ACC112 (cell line): ENCODE measurements around the gene RAP1GAP2.
"Not testable (repeated sequence)": the region's sequence is repeated elsewhere in the genome, so short reads cannot be mapped to it uniquely, and the experiment has no call there.

Experiments used
- H2AFZ ChIP-seq: fragments of 200-600 bp; sonication (generic); one replicate; pipeline ENCODE4 v1.6.0; 2017; ENCODE audit warnings: antibody characterized with exemption, low read length; ENCODE audit not compliant: unreplicated experiment
- H3K27ac ChIP-seq: fragments of 200-600 bp; sonication (generic); 2 replicates; pipeline ENCODE4 v1.5.1; 2014; ENCODE audit warnings: low read depth, mild to moderate bottlenecking, antibody characterized with exemption, low read length, moderate library complexity
- H3K27me3 ChIP-seq: fragments of 200-600 bp; sonication (generic); 2 replicates; pipeline ENCODE4 v1.6.1; 2014; ENCODE audit warnings: mild to moderate bottlenecking, antibody characterized with exemption, low read length, moderate library complexity, mixed read lengths; ENCODE audit not compliant: insufficient read depth
- H3K36me3 ChIP-seq: fragments of 200-600 bp; sonication (generic); 2 replicates; pipeline ENCODE4 v1.6.1; 2016; ENCODE audit warnings: mild to moderate bottlenecking, antibody characterized with exemption, low read length, moderate library complexity, mixed read lengths; ENCODE audit not compliant: insufficient read depth
- H3K4me1 ChIP-seq: fragments of 200-600 bp; sonication (generic); one replicate; pipeline ENCODE4 v1.6.1; 2016; ENCODE audit warnings: low read length, mixed read lengths; ENCODE audit not compliant: insufficient read depth, unreplicated experiment, control insufficient read depth
- H3K4me3 ChIP-seq: fragments of 200-600 bp; sonication (generic); 2 replicates; pipeline ENCODE4 v1.5.1; 2014; ENCODE audit warnings: mild to moderate bottlenecking, low read depth, low read length
- H3K79me2 ChIP-seq: fragments of 200-600 bp; sonication (generic); one replicate; pipeline ENCODE4 v1.6.0; 2016; ENCODE audit warnings: low read length; ENCODE audit not compliant: control insufficient read depth, unreplicated experiment, insufficient read depth

RAP1GAP2 gene

DNA sequence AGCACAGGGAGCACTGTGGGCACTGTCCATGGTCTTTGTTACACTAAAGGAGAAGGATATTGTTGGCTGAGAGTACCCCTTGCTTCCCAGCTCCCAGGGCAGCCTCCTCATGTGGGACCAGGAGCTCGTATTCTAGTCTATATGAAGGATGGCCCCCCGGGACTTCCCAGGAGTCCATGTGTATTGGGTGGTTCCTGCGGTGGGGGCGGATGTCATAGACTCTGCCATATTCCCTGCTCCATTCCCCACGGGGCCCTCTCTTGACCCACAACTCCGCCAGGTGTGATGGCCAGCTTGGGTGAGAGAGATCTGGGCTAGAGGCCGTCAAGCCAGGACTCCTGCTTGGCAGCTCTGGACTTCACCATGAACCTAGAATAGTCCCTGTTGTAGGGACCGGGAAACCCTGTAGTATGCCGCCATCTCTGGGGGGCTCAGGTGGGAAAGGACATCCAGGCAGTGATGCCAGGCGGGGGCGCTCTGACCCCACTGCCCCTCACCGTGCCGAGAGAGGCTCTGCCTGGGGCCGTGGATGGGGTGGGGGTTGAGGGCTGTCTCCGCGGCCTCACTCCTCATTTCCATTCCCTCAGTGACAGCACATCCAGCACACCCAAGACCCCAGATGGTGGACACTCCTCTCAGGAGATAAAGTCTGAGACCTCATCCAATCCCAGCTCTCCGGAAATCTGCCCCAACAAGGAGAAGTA is 229.3 kb downstream of the RAP1GAP2 start:
- Histone ChIP-seq H2AFZ (no peak overlapping the region), H3K4me3 (no peak overlapping the region), H3K27me3 (no peaks in the 10 kb centered on the region), H3K27ac (no peak overlapping the region), H3K36me3 (peaks cover 34% of the 10 kb centered on the region), H3K79me2 (no peaks in the 10 kb centered on the region), H3K4me1 (peaks cover 10% of the 10 kb centered on the region)

DNA sequence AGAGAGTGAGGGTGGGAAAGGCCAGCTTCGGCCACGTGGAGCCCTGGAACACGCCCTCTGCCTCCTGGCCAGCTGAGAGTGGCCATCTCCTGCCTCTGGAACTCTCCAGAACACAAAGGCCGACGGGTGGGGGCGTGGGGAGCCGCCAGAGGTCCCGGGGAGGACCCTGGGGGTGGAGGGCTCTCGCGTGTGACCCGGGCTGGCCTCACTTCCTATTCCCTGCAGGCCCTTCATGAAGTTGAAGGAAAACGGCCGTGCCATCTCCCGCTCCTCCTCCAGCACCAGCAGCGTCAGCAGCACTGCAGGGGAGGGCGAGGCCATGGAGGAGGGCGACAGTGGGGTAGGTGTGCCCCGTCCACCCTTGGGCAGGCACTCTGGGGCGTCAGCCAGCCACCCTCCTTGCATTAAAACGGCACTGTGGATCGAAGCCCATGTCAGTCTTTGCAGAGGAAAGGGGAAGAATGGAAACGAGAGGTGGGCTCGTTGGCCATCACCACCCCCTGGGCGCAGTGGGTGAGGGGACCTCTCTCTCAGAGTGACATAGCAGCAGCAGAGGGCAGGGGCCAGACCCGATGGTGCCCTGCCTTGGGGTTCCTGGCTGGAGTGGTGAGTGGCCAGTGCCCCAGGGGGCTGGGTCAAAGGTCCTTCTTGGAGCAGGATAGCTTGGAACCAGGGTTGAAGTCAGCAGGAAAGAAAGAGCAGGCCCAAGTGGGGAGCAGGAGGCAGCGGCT is 230.1 kb downstream of the RAP1GAP2 start:
- H3K36me3 ChIP-seq = peaks cover 28% of the 10 kb centered on the region
- no peak overlapping the region for H3K27ac ChIP-seq
- peaks cover 12% of the 10 kb centered on the region for H3K4me1 ChIP-seq

DNA sequence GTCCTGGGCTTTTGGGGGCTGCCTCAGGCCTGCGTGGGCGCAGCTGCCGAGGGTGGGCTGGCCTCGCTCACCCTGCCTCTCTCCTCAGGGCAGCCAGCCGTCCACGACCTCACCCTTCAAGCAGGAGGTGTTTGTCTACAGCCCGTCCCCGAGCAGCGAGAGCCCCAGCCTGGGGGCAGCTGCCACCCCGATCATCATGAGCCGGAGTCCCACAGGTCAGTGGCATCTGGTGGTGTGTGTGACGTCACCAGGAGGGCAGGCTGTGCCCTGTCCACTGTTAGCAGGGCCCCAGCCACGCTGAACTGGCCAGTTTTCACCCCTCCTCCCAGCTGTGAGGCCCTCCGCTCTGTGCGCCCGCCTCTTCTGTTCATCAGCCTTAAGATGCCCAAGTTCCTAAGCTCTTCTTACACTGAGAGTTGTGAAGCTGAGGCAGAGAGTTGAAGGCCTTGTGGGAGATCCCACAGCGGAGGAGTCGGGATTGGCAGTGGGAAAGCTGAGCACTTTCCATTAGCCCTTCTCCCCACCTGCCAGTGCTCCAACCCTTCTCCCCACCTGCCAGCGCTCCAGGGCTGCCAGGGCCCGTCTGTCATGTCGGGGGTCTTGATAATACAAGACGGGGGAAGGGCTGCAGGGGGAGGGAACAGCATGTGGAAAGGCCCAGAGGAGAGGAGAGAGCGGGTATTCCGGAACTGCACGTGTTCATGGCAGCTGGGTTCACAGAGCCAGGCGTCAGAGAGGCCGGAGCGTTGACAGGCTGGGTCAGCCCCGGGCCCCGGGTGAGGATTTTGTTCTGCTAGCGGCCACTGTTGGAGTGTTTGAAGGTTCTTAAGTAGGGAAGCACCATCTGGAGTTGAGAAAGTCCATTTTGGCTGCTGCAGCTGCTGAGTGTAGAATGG is 230.9 kb downstream of the RAP1GAP2 start:
- Histone ChIP-seq H3K79me2 (no peaks in the 10 kb centered on the region), H3K27me3 (no peaks in the 10 kb centered on the region), H3K27ac (no peak overlapping the region), H2AFZ (no peak overlapping the region), H3K4me1 (peaks cover 12% of the 10 kb centered on the region), H3K36me3 (peaks cover 21% of the 10 kb centered on the region), H3K4me3 (no peak overlapping the region)

More for the DNA sequence above, 230.1 kb downstream of the RAP1GAP2 start:
- Histone ChIP-seq H3K4me3 (no peak overlapping the region), H2AFZ (no peak overlapping the region), H3K27me3 (no peaks in the 10 kb centered on the region), H3K79me2 (no peaks in the 10 kb centered on the region)

DNA sequence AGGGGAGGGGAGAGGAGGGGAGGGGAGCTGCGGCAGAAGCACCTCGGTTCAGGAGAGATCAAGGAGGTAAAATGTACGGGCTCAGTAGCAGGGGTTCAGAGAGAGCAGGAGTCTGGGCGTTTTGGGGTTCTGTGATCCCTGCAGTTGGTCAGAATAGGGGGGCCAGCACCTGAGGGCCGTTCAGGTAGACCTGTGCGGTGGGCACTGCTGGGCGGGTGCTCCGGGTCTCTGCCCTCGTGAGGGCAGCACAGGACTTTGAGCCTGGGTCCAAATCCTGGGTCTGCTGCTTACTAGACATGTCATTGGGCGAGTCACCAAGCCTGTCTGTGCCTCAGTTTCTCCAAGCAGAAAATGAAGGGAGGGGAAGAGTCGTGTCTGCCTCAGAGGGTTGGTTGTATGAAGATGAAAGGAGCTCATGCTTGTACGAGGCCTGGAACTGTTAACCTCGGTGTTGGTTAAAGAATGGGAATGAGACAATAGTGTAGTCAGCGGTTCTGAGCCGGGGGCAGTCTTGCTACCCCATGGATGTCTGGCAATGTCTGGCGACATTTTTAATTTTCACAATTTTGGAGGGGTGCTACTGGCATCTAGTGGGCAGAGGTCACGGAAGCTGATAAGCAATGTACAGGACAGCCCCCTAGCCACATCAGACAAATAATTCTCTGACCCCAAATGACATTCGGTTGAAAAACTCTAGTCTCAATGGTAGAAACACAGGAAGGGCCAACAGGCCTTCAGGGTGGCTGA is 231.7 kb downstream of the RAP1GAP2 start:
- Histone ChIP-seq H3K27me3 (no peaks in the 10 kb centered on the region), H2AFZ (no peak overlapping the region), H3K27ac (no peak overlapping the region), H3K4me3 (no peak overlapping the region), H3K4me1 (peaks cover 12% of the 10 kb centered on the region), H3K36me3 (peaks cover 13% of the 10 kb centered on the region), H3K79me2 (no peaks in the 10 kb centered on the region)

DNA sequence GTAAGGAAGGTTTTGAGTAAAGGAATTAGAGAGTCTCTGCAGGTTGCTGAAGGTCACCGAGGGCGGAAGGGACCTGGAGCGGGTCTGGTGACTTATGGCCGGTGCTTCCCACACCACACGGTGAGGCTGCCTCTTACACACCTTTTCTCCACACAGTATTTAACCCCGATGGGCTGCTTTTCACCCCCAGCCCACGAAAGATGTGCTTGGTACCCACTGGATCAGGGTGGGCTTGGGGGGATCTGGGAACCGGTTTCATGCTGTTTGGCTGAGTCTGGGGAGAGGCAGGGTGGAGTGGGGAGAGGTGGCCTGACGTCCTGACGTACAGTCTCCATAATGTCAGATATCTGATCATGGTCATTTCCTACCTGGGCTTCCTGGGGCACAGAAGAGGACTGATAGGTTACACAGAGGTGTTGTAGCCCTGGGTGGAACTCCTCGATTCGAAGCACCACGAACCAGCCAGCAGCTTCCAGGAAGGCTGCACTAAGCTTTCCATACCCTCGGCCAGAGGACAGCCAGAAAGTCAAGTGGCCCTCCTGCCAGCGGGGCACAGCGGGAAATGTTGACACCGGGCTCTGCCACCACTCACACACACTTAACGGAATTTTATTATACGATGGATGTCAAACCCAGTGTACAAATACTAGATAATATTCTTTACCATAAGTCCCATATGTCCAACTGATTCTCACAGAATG is 233.1 kb downstream of the RAP1GAP2 start:
- 0 out of 2 replicates have a peak, but pooled peaks cover 8% of the 10 kb centered on the region for H3K36me3 ChIP-seq
- no peak overlapping the region for H3K4me3 ChIP-seq
- H3K27me3 ChIP-seq = no peaks in the 10 kb centered on the region
- H2AFZ ChIP-seq = no peak overlapping the region
- H3K4me1 ChIP-seq = peaks cover 12% of the 10 kb centered on the region
- H3K27ac ChIP-seq = peak overlapping the region; percentile 58
- H3K79me2 ChIP-seq = no peaks in the 10 kb centered on the region

DNA sequence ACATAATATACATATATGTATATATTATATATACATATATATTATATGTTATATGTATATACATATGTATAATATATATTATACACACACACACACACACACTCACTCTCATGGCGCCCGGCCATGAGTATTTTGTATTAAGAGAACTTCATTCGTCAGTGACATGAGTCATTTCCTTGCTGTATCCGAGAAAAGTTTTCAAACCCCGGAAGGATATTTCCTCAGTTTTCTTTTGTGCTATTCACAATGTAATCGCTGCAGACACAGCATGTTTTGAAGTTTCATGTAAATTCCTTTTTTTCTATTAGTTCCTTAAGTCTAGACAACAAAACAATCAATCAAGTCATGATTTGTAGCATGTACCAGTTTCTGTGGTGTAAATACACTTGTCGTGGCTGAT is 233.9 kb downstream of the RAP1GAP2 start:
- Histone ChIP-seq H3K4me3 (no peak overlapping the region), H3K27me3 (no peaks in the 10 kb centered on the region), H2AFZ (peak overlapping the region; percentile 65), H3K79me2 (no peaks in the 10 kb centered on the region), H3K4me1 (peaks cover 12% of the 10 kb centered on the region), H3K27ac (peak overlapping the region; percentile 84), H3K36me3 (0 out of 2 replicates have a peak, but pooled peaks cover 4% of the 10 kb centered on the region)

DNA sequence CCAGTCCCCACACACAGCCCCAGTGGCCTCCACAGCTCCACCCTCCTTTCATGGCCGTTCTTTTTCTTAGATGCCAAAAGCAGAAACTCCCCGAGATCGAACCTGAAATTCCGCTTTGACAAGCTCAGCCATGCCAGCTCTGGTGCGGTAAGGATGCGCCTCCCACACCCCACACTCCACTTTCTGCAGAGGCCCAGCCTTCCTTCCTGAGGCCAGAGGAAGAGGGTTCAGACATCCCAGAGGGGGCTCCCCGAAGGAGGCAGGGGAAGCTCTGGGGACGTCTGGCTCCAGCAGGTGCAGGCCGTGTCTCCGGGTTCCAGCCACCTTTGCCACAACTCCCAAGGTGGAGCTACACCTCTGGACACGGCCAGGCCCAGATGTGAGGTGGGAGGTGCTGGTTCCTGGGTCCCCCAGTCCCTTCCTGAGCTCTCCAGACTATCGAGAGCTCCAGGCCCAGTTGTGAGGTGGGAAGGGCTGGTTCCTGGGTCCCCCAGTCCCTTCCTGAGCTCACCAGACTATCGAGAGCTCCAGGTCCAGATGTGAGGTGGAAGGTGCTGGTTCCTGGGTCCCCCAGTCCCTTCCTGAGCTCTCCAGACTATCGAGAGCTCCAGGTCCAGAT is 234.7 kb downstream of the RAP1GAP2 start:
- not testable (repeated sequence) for H3K4me3 ChIP-seq, H3K79me2 ChIP-seq, H3K36me3 ChIP-seq, H3K27me3 ChIP-seq, H2AFZ ChIP-seq
- Histone ChIP-seq H3K27ac (peak overlapping the region; percentile 84), H3K4me1 (peaks cover 12% of the 10 kb centered on the region)

DNA sequence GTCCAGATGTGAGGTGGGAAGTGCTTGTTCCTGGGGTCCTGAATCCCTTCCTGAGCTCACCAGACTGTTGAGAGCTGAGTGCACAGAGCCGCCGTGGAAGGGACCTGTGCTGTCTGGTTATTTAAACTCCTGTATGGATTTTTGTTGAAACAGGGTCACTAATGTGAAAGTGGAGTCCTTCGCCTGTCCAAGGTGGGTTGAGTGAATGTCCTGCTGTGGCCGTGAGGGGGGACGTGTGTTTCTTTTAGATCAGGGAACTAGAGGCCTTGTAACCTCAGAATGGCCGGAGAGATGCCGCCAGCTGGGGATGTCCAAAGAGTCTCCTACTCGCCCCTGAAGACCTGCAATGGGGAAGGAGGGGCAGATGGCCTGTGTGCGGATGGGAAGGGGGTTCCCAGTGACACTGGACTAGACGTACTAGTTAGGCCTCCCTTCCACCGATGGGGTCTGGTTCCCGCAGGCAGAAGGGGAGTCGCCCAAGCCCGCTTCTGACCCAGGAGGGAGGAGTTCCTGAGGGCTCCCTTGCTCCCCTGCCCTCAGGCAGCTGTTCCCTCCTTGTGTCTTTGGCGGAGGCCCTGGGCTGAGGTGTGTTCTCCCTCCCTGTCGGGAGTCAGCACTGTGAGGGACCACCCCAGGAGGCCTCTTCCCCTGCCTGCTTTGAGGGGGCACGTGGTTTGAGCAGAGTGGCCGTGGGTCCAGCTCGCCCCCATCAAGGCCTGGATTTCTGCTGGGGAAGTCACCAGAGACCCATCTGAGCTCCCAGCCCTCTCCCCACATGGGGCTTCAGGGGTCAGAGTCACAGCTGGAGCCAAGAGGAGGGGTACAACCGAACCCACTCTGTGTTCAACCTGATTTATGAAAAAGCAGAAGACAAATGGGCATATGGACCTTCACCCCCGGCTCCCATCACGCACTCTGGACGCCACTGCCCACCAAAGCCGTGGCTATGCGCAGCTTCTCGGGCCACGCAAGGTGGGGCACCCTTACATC is 236.3 kb downstream of the RAP1GAP2 start:
- H3K36me3 ChIP-seq = 0 out of 2 replicates have a peak, but pooled peaks cover 4% of the 10 kb centered on the region
- H3K79me2 ChIP-seq = no peaks in the 10 kb centered on the region
- H3K27ac ChIP-seq = no peak overlapping the region
- peaks cover 12% of the 10 kb centered on the region for H3K4me1 ChIP-seq
- no peak overlapping the region for H2AFZ ChIP-seq
- no peak overlapping the region for H3K4me3 ChIP-seq
- H3K27me3 ChIP-seq = no peaks in the 10 kb centered on the region

DNA sequence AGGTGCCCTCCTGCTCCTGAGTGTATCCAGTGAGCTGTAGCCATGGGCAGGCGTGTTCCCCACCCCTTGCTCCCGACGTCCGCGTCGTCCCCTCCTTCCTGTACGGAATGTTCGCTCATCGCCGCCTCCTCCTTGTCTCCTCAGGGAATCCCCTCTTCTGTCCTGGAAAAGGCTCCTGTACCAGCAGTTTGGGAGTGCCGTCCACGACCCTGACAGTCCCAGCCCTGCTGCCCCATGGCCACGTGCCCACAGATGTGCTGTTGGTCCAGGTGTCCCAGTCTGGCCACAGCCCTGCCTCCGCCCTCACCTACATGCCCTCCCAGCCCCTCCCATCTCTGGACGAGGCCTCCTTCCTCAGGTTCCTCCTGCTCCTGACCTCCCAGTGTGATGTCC is 237.0 kb downstream of the RAP1GAP2 start:
- Histone ChIP-seq H2AFZ (no peak overlapping the region), H3K4me1 (peaks cover 12% of the 10 kb centered on the region), H3K4me3 (no peak overlapping the region), H3K79me2 (no peaks in the 10 kb centered on the region), H3K36me3 (0 out of 2 replicates have a peak, but pooled peaks cover 4% of the 10 kb centered on the region), H3K27me3 (no peaks in the 10 kb centered on the region), H3K27ac (no peak overlapping the region)
